Central memory CD8-positive, alpha-beta T cell (primary cell): ENCODE data around the gene ZC4H2.
"Not testable (repeated sequence)": the region's sequence is repeated elsewhere in the genome, so short reads cannot be mapped to it uniquely, and the experiment has no call there.

Experiments used
- ATAC-seq: fragments of 150-1000 bp; cut with Tn5 transposase; replicated peaks from 2 replicates; pipeline ENCODE4 v1.10.0; 2022; ENCODE audit warnings: mild to moderate bottlenecking, moderate FRiP score, moderate number of reproducible peaks; ENCODE audit not compliant: poor library complexity, severe bottlenecking; ENCODE audit errors: extremely low read depth
- DNase-seq, 2 donors: peaks; one replicate each; pipeline ENCODE4 v3.0.0; 2021; ENCODE audit warnings: low spot score in 2 of 2
- H3K27ac Mint-ChIP-seq: one replicate; pipeline ENCODE4 v1.8.0; 2022; ENCODE audit warnings: low read depth, mild to moderate bottlenecking, moderate library complexity, mixed read lengths
- H3K27me3 Mint-ChIP-seq: one replicate; pipeline ENCODE4 v1.8.0; 2022; ENCODE audit warnings: mixed read lengths
- H3K36me3 Mint-ChIP-seq: one replicate; pipeline ENCODE4 v1.8.0; 2022; ENCODE audit warnings: mild to moderate bottlenecking, moderate library complexity, mixed read lengths; ENCODE audit not compliant: insufficient read depth
- H3K4me1 Mint-ChIP-seq: one replicate; pipeline ENCODE4 v1.8.0; 2022; ENCODE audit warnings: mixed read lengths
- H3K4me3 Mint-ChIP-seq: one replicate; pipeline ENCODE4 v1.8.0; 2022; ENCODE audit warnings: mild to moderate bottlenecking, moderate library complexity, mixed read lengths
- H3K9me3 Mint-ChIP-seq: one replicate; pipeline ENCODE4 v1.8.0; 2022; ENCODE audit warnings: mixed read lengths

Gene ZC4H2

GRCh38 chrX:64894454-64895038, 81.7 kb downstream of the ZC4H2 start:
- ATAC-seq (no peak), DNase-seq (no peak)
- Mint-ChIP-seq H3K4me3 (no peak overlapping the region), H3K4me1 (peaks cover 7% of the 10 kb centered on the region), H3K9me3 (no peaks in the 10 kb centered on the region), H3K27ac (no peak overlapping the region), H3K27me3 (no peaks in the 10 kb centered on the region), H3K36me3 (no peaks in the 10 kb centered on the region)

GRCh38 chrX:64885850-64886249, 90.4 kb downstream of the ZC4H2 start:
- H3K4me1 Mint-ChIP-seq = no peaks in the 10 kb centered on the region
- no peak for ATAC-seq
- no peak overlapping the region for H3K27ac Mint-ChIP-seq
- H3K4me3 Mint-ChIP-seq = no peak overlapping the region
- H3K36me3 Mint-ChIP-seq = no peaks in the 10 kb centered on the region
- DNase-seq = no peak
- no peaks in the 10 kb centered on the region for H3K27me3 Mint-ChIP-seq
- H3K9me3 Mint-ChIP-seq = no peaks in the 10 kb centered on the region

- H3K27me3 Mint-ChIP-seq, ATAC-seq, DNase-seq, H3K9me3 Mint-ChIP-seq, H3K27ac Mint-ChIP-seq, H3K36me3 Mint-ChIP-seq, H3K4me1 Mint-ChIP-seq, H3K4me3 Mint-ChIP-seq: not testable (repeated sequence)
These were observed 97.5 kb downstream of the ZC4H2 start for GRCh38 chrX:64878709-64879108.

GRCh38 chrX:64867217-64867616, 109.0 kb downstream of the ZC4H2 start:
- Mint-ChIP-seq H3K36me3 (no peaks in the 10 kb centered on the region), H3K4me3 (no peak overlapping the region)
- no peak for ATAC-seq

More at GRCh38 chrX:64867217-64867616, 109.0 kb downstream of the ZC4H2 start:
- peaks cover 20% of the 10 kb centered on the region for H3K9me3 Mint-ChIP-seq
- no peak for DNase-seq
- no peak overlapping the region for H3K27ac Mint-ChIP-seq
- H3K4me1 Mint-ChIP-seq = peaks cover 12% of the 10 kb centered on the region
- no peaks in the 10 kb centered on the region for H3K27me3 Mint-ChIP-seq
